Kidney tubule cell (primary cell): ENCODE measurements around the gene PLA2G2F.

Experiments used
- DNase-seq: peaks from one replicate; pipeline ENCODE4 v3.0.0-alpha.2; 2018; ENCODE audit warnings: low spot score

PLA2G2F gene

GRCh38 chr1:20191266-20191825 is 52.2 kb downstream of the PLA2G2F start:
- no peak for DNase-seq

GRCh38 chr1:20192364-20192763 is 53.2 kb downstream of the PLA2G2F start:
- no peak for DNase-seq

GRCh38 chr1:20192871-20193411 is 53.8 kb downstream of the PLA2G2F start:
- DNase-seq: no peak

GRCh38 chr1:20194224-20194623 is 55.1 kb downstream of the PLA2G2F start:
- no peak for DNase-seq

- peak; percentile 56 for DNase-seq
Measured at GRCh38 chr1:20194757-20195461, 55.8 kb downstream of the PLA2G2F start.

- no peak for DNase-seq
Measured at GRCh38 chr1:20195462-20195780, 56.3 kb downstream of the PLA2G2F start.

- no peak for DNase-seq
Measured at GRCh38 chr1:20197329-20197791, 58.2 kb downstream of the PLA2G2F start.

GRCh38 chr1:20198296-20198695 is 59.2 kb downstream of the PLA2G2F start:
- DNase-seq: no peak

- no peak for DNase-seq
Measured at GRCh38 chr1:20198918-20199317, 59.8 kb downstream of the PLA2G2F start.

GRCh38 chr1:20199403-20199802 is 60.3 kb downstream of the PLA2G2F start:
- DNase-seq: peak; percentile 59

- DNase-seq: no peak
Measured at GRCh38 chr1:20199840-20200239, 60.7 kb downstream of the PLA2G2F start.
